ENCODE data around the gene USP3. TPM values are rescaled to one million over a fixed set of nuclear protein-coding genes. Genes with fewer than 3 reads are reported as not detected.
A peak's percentile ranks its signal among the peaks of the same experiment; 100 is the strongest.

The USP3 gene
- polyA plus RNA-seq, 1 donor (not counting 4 experiments of a cell fraction or from before 2014, with no cell fraction given): 16.2 TPM

GRCh38 chr15:63522225-63522578 is 17.8 kb downstream of the USP3 start:
- Histone ChIP-seq H3K9me3 (ENCODE audit: control insufficient read depth, low read depth, low read length) (no peaks in the 10 kb centered on the region), H3K27me3 (ENCODE audit: control insufficient read depth, extremely low read depth, insufficient read depth, low read length) (no peaks in the 10 kb centered on the region), H3K79me2 (ENCODE audit: control insufficient read depth, insufficient read depth, low read length) (peaks cover 89% of the 10 kb centered on the region), H3K27ac (ENCODE audit: control insufficient read depth, insufficient read depth, low read length) (peak overlapping the region; percentile 72), H3K4me2 (ENCODE audit: control insufficient read depth, extremely low read depth, insufficient read depth, low read depth, low read length) (peak overlapping the region; percentile 76), H2AFZ (ENCODE audit: control insufficient read depth, low read length) (no peak overlapping the region), H3K36me3 (ENCODE audit: control insufficient read depth in 2 of 2, extremely low read depth in 1 of 2, insufficient read depth in 2 of 2, low read length in 2 of 2) (no peaks in the 10 kb centered on the region), H4K20me1 (ENCODE audit: control insufficient read depth, extremely low read depth, insufficient read depth, low read length) (no peaks in the 10 kb centered on the region), H3K9me1 (ENCODE audit: control insufficient read depth, extremely low read depth, insufficient read depth, low read length) (no peaks in the 10 kb centered on the region), H3K4me3 (ENCODE audit: control insufficient read depth in 2 of 3, extremely low read depth in 1 of 3, insufficient read depth in 2 of 3, low read depth in 1 of 3, low read length in 3 of 3) (peak overlapping the region in 1 of 3 experiments; percentile 30), H3K9ac (ENCODE audit: control insufficient read depth, extremely low read depth, insufficient read depth, low read length) (peak overlapping the region; percentile 28), H3K4me1 (ENCODE audit: control insufficient read depth, extremely low read depth, insufficient read depth, low read length) (peaks cover 58% of the 10 kb centered on the region)
- no peak for TF ChIP-seq CTCF (optimal IDR thresholded peaks at IDR 0.05 in 1 of 3, IDR thresholded peaks at IDR 0.05 in 1 of 3, conservative IDR thresholded peaks at IDR 0.05 in 1 of 3; ENCODE audit: extremely low read depth in 1 of 3, insufficient read depth in 2 of 3, low read length in 3 of 3)
- DNase-seq (ENCODE audit: low read depth, low spot score) (no peak), FAIRE-seq (peak; percentile 81)
- dilution Hi-C loops (cut with MboI; ENCODE audit: extremely low pct_ligation_motif_present, low sequenced_read_pairs): no loop called here

- dilution Hi-C loops (cut with MboI; ENCODE audit: extremely low pct_ligation_motif_present, low sequenced_read_pairs): no loop called here
- FAIRE-seq (no peak), DNase-seq (ENCODE audit: low read depth, low spot score) (no peak)
- H3K4me3 ChIP-seq (ENCODE audit: control insufficient read depth in 2 of 3, extremely low read depth in 1 of 3, insufficient read depth in 2 of 3, low read depth in 1 of 3, low read length in 3 of 3): no peak overlapping the region
- no peaks in the 10 kb centered on the region for H3K9me1 ChIP-seq (ENCODE audit: control insufficient read depth, extremely low read depth, insufficient read depth, low read length)
- H2AFZ ChIP-seq (ENCODE audit: control insufficient read depth, low read length): no peak overlapping the region
- no peaks in the 10 kb centered on the region for H3K27me3 ChIP-seq (ENCODE audit: control insufficient read depth, extremely low read depth, insufficient read depth, low read length)
- H3K9me3 ChIP-seq (ENCODE audit: control insufficient read depth, low read depth, low read length): no peaks in the 10 kb centered on the region
- H3K79me2 ChIP-seq (ENCODE audit: control insufficient read depth, insufficient read depth, low read length): peaks cover 91% of the 10 kb centered on the region
- H3K27ac ChIP-seq (ENCODE audit: control insufficient read depth, insufficient read depth, low read length): peak overlapping the region; percentile 5
- peak overlapping the region; percentile 33 for H3K4me2 ChIP-seq (ENCODE audit: control insufficient read depth, extremely low read depth, insufficient read depth, low read depth, low read length)
- peaks cover 5% of the 10 kb centered on the region for H4K20me1 ChIP-seq (ENCODE audit: control insufficient read depth, extremely low read depth, insufficient read depth, low read length)
- no peaks in the 10 kb centered on the region for H3K36me3 ChIP-seq (ENCODE audit: control insufficient read depth in 2 of 2, extremely low read depth in 1 of 2, insufficient read depth in 2 of 2, low read length in 2 of 2)
- no peak for TF ChIP-seq CTCF (optimal IDR thresholded peaks at IDR 0.05 in 1 of 3, IDR thresholded peaks at IDR 0.05 in 1 of 3, conservative IDR thresholded peaks at IDR 0.05 in 1 of 3; ENCODE audit: extremely low read depth in 1 of 3, insufficient read depth in 2 of 3, low read length in 3 of 3)
- TF ChIP-seq EZH2 (IDR thresholded peaks at IDR 0.05; ENCODE audit: low read length): no peak
- H3K9ac ChIP-seq (ENCODE audit: control insufficient read depth, extremely low read depth, insufficient read depth, low read length): no peak overlapping the region
- H3K4me1 ChIP-seq (ENCODE audit: control insufficient read depth, extremely low read depth, insufficient read depth, low read length): peaks cover 45% of the 10 kb centered on the region
Observed at GRCh38 chr15:63523306-63523990, 19.1 kb downstream of the USP3 start.

All from keratinocyte (primary cell).